Hematopoietic multipotent progenitor cell treated with erythropoietin and hydrocortisone succinate and interleukin-3 and kit ligand, for 15 days (in vitro differentiated cells): ENCODE measurements around the gene ATP6V0C.
A peak's percentile ranks its signal among the peaks of the same experiment; 100 is the strongest.

ENCODE experiments used
- DNase-seq: peaks from one replicate; pipeline ENCODE4 v3.0.0-alpha.2; 2015; ENCODE audit warnings: low spot score

ATP6V0C gene

DNA sequence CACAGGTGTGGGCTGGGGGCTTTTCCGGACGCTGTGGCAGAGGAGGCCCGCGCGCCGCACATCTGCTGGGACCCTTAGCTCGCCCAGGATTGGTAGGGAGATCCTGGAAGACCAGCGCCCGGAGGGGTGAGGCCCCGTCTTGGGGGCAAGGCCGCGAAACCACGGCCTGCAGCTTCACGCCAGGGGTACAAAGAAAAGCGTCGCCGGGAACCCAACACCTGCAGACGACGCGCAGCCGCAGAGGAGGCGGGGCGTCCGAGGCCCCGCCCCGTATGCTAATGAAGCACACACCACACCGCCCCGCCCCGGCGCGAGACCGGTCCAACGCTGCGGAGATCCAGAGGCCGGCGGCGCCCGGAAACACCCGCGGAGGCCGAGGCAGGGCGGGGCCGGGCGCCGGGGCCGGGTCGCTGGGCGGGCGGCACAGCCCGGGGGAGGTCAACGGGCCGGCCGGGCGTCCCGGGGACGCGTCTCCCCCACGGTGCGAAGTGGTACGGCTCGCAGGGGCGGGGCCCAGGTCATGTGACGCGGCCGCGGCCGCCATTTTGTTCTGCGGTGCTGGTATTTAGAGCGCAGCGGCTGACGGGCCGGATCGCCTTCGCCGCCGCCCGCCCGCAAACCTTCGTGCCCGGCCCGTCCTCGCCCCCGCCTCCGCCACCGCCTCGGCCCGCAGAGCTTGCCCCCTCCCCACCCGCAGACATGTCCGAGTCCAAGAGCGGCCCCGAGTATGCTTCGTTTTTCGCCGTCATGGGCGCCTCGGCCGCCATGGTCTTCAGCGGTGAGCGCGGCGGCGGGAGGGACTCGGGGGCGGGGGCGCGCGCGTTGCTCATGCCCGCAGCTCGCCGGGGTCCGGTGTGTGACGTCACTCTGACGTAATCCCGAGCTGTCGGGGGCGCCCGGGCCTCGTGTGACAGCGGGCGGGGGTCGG lies at the start of gene ATP6V0C:
ATP6V0C (plus strand) TSS at position 548 of the 928 bp plus-strand sequence; CDS start at position 700, 152 bp downstream.
- DNase-seq: peak; percentile 93

DNA sequence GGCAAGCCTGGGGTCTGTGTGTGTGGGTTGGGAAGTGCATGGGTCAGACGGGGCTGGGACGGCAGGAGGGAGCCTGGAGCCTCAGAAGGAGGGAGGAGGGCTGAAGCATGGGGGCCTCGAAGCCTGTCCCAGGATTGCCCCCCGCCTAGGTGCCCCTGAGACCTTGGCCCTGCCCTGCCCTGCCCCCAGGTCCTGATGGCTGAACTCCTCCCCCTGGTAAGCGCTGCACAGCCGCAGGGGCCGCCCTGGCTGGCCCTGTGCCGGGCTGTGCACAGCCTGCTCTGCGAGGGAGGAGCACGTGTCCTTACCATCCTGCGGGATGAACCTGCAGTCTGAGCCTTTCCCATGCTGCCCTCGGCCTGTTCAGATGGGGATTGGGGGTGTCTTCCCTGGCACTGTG lies 49.4 kb upstream of the ATP6V0C start:
- DNase-seq: no peak

DNA sequence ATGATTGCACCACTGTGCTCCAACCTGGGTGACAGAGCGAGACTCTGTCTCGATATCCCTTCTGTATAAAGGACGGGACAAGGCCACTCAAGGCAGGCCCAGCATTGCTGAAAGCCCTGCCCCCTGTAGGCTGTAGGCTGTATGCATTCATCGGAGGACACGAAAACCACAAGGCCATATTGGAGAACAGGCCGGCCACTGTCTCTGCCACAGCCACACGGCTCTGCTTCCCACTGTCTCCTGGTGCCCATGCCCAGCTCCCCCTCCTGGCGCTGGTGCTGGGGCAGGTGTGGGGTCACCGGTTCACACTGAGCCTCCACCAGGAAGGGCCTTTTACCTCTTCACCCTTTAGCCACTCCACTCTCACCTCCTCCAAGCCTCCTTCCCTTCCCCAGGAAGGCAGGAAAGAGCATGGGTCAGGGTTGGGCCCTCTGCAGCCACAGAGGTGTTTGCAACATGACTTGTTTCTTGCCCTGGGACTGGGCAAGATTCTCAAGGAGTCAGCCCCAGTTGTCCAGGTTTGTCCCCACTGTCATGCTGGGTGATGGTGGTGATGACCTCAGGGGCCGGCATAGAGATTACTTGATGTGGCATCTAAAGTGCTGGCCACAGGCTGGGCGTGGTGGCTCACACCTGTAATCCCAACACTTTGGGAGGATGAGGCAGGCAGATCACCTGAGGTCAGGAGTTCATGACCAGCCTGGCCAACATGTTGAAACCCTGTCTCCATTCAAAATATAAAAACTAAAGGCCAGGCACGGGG lies 47.9 kb upstream of the ATP6V0C start:
- no peak for DNase-seq

DNA sequence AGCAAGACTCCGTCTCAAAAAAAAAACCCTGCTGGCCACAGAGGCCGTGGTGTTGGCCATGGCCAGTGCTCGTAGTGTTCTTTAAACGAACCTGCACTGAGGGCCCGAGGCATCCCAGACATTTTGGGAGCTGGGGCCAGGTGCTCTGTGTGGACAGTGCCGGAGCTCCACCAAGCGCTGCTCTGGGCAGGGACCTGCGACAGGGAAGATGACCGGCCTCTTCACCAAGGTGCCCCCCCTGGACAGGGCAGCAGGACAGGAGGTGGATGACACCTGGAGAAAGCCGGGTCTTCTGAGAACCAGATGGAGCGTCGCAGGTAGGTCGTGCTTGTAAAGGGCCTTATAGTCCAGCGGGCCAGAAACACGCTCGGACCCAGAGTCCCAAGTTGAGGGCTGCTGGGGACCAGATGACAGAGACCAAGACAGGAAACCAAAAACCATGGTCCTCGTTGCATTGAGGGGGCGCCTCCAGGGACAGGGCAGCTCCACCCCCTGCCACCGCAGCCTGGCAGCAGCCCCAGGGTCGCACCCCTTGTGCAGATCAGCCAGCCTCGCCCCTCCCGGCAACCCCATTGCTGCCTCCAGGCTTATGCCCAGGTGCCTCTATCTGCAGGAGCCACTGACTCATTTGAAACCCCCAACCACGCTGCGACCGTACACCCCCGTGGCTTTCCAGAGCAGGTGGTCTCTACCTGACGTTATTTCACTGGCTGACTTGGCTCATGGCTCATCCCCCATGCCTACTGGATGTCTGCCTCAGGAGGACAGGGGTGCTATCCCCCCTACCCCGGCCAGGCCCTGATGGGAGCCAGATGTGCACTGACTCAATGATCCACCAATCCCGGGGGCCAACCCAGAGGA lies 46.9 kb upstream of the ATP6V0C start:
- DNase-seq: no peak

DNA sequence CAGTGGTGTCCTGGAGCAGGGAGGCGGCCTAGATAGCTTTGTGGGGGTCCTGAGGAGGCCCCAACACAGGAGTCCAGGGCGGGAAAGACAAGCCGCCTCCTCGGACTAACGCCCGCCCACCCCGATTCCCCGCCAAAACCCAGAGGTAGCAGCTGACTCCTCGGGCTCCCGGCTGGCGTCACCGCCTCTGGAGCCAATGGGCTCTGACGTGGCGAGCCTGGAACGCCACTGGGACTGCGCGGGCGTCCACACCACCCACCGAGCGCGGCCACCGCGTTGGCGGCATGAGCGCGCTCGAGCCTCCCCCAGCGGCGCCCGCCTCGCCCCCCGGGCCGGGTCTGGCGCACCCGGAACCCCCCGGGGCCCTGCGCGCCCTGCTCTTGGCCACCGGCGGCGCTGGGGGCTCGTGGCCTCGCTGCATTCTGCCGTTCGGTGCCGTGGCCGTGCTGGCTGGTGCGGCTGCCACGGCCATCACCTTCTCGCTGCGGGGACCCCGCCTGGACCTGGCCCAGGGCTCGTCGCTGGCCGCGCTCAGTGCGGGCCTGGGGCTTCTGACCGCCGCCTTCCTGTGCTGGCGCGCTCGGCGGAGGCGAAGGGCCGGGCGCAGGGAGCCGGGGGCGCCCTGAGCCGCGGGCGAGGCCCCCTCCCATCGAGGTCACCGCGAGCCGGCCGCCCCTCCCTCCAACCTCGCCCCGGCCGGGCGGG lies 46.1 kb upstream of the ATP6V0C start:
- peak; percentile 41 for DNase-seq

DNA sequence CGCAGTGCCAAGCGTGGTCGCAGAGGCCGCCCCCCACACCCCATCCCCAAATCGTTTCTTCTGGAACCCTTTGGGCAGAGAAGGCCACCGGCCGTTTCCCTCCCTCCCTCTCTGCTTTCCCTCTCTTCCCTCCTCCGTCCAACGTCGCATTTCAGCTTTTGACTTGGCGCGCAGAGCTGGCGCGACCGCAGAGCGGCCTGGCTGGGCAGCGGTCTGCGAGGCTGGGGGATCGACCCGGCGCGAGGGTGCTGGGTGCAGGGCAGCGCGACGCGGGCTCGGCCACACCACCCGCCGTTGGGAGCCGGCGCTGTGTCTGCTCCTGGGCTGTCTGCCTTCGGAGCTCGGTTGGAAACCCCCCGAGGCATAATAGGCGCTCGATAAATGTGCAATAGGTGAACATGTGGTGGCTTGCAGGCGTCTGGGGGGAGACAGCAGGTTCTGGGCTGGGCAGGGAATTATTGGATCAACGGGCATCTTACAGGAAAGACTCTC lies 45.5 kb upstream of the ATP6V0C start:
- no peak for DNase-seq

DNA sequence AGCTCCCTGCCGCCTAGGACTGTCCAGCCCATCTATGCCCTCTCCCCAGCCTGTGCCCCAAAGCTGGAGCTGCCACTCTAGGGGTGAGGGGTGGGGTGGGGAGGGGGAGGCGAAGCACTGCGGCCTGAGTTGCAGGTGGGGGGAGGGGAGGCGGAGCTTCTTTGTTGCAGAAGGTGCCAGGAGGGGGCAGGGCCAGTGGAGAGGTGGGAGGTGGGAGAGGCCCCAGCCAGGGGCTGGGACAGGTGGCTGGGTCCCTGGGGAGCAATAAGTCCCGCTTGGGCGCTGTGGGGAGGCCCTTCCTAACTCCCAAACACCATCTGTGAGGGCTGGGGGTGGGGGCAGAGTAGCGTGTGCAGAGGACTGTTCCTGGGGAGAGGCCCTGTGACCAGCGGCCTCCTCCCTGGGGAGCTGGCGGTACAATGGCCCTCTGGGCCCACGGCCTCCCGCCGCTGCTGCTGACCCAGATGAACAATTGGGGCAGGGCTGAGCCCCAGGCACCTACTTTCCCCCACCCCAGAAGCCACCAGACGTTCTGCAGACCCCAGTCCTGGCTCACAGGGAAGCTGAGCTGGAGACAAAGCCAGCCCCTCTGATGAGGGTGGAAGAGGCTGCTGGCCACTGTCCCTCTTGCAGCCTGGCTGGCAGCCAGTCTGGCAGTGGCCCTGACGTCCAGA lies 44.9 kb upstream of the ATP6V0C start:
- DNase-seq: no peak

DNA sequence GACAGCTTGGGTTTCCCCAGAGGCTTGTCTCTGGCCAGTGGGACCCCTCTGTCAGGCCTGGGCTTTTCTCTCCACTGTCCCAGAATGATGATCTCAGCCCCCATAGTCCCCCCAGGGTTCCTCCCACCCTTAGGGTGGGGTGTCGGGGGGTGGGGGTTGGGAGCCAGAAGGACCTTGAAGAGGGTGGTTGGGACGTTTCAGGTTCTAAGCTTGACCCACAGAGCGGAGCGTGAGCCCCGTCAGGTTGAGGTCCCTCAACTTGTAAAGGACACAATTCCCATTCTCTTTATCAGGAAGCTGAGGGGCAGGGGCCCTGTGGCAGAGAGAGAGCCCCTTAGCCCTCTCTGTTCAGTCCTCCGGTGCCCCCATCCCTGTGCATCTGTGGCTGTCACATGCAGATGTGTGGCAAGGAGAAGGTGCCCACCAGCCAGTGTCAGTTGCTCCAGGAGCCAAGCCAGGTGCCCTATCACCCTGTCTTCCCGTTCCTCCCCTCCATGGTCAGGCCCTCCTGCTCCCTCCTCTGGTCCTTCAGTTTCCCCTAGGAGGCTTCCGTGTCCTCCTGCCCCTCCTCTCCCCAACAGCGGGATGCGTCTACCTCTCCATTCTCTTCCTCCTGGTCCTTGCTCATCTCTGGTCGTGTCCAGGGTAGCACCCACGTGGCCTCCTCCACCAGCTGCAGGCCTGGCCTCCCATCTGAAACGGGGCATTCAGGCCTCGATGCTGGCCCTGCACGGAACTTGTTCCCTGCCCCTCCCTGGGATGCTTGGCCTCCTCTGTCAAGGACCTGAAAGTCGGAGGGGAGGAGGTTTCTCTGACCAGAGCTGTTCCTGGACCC lies 44.1 kb upstream of the ATP6V0C start:
- no peak for DNase-seq

DNA sequence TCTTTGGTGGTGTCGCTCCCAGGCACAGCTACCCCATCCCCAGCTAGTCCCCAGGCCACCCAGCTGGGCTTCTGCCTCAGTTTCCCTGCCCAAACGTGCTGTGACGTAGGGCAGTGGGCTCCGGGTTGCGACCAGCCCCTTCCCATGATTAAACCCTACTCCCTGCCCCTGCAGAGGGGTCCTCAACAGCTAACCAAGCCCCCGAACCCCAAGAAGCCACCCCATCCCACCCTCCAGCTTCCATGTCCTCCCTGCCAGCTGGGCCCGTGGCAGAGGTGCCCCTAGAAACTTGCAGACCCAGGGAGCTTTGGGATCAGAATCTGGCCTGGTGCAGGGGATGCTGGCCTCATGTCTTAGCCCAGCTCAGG lies 43.5 kb upstream of the ATP6V0C start:
- no peak for DNase-seq

DNA sequence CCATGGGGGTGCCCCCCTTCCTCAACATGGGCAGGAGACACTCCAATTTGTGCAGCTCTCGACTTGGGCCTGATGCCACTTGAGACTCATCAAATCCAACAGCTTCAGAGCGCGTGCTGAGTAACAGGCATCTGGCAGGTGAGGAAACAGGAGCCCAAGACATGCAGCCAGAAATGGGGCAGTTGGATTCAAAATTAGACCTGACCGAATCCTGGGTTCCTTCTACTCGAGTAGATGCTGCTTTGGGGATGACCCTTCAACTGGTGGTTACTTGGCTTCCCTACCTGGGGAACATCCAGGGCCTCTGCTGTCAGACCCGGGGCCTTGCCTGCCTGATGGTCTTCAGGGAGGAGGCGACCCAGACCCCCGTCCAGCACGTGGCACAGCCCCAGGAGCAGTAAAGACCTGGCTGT lies 43.1 kb upstream of the ATP6V0C start:
- DNase-seq: no peak

DNA sequence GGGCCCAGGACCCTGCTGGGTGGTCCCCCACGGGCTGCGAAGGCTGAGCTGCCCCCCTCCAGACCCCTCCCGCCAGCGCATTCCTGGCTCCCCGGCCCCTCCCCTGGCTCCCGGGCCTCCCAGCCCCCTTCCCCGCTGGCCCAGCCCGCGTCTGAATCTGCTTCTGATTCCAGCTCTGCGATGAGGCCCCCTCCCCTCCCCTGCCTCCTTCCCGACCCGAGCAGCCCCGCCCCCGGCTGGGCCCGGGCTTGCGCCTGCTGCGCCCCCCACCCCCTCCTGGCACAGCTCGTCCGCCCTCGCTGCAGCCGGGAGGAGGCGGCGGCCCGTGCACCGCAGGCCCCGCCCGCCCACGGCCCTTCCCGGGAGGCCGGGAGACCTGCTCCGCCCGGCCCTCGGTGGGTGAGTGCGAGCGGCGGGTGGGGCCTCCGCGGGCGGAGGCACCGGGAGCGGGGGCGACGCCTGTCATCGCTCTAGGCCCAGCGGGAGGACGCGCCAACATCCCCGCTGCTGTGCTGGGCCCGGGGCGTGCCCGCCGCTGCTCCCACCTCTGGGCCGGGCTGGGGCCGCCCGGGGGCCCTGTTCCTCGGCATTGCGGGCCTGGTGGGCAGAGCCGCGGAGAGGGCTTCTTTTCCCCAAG lies 42.6 kb upstream of the ATP6V0C start, which contains the start of gene NTN3:
NTN3 (plus strand) TSS at position 282 of the 637 bp plus-strand sequence. CDS start 405 bp downstream, outside the sequence.
- no peak for DNase-seq

DNA sequence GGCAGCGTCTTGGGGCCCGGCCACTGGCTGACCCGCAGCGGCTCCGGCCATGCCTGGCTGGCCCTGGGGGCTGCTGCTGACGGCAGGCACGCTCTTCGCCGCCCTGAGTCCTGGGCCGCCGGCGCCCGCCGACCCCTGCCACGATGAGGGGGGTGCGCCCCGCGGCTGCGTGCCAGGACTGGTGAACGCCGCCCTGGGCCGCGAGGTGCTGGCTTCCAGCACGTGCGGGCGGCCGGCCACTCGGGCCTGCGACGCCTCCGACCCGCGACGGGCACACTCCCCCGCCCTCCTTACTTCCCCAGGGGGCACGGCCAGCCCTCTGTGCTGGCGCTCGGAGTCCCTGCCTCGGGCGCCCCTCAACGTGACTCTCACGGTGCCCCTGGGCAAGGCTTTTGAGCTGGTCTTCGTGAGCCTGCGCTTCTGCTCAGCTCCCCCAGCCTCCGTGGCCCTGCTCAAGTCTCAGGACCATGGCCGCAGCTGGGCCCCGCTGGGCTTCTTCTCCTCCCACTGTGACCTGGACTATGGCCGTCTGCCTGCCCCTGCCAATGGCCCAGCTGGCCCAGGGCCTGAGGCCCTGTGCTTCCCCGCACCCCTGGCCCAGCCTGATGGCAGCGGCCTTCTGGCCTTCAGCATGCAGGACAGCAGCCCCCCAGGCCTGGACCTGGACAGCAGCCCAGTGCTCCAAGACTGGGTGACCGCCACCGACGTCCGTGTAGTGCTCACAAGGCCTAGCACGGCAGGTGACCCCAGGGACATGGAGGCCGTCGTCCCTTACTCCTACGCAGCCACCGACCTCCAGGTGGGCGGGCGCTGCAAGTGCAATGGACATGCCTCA lies 41.9 kb upstream of the ATP6V0C start:
- DNase-seq: no peak

DNA sequence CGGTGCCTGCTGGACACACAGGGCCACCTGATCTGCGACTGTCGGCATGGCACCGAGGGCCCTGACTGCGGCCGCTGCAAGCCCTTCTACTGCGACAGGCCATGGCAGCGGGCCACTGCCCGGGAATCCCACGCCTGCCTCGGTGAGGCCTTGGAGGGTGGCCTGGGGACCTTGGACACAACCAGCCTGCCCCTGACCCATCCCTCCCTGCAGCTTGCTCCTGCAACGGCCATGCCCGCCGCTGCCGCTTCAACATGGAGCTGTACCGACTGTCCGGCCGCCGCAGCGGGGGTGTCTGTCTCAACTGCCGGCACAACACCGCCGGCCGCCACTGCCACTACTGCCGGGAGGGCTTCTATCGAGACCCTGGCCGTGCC lies 41.3 kb upstream of the ATP6V0C start:
- DNase-seq: no peak

DNA sequence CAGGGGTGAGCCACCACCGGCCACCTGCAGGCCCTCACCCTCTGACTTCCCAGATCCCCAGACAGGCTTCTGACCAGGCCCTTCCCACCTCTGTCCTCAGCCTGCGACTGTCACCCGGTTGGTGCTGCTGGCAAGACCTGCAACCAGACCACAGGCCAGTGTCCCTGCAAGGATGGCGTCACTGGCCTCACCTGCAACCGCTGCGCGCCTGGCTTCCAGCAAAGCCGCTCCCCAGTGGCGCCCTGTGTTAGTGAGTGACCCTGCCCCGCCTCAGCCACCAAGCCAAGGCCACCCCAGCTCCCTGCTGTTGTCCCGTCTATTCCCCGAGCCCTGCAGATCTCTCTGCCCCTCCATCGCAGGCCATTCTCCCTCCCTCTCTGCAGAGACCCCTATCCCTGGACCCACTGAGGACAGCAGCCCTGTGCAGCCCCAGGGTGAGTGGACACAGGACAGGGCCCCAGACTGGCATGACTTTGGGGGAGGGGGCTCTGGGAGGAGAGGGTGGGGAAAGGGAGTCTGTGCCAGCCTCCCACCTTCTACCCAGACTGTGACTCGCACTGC lies 40.8 kb upstream of the ATP6V0C start:
- no peak for DNase-seq

DNA sequence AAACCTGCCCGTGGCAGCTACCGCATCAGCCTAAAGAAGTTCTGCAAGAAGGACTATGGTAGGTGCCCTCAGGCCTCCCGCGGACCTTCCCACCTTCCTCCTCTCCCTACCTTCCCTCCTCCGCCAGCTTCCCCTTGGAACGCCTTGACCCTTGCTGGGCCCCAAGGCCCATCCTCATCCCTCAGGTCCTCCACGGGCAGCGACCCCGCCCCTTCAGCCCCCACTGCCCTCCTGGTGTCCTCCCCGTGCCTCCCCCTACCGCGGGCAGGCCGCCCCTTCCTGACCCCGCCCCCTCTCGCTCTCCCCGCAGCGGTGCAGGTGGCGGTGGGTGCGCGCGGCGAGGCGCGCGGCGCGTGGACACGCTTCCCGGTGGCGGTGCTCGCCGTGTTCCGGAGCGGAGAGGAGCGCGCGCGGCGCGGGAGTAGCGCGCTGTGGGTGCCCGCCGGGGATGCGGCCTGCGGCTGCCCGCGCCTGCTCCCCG lies 40.3 kb upstream of the ATP6V0C start:
- DNase-seq: no peak

DNA sequence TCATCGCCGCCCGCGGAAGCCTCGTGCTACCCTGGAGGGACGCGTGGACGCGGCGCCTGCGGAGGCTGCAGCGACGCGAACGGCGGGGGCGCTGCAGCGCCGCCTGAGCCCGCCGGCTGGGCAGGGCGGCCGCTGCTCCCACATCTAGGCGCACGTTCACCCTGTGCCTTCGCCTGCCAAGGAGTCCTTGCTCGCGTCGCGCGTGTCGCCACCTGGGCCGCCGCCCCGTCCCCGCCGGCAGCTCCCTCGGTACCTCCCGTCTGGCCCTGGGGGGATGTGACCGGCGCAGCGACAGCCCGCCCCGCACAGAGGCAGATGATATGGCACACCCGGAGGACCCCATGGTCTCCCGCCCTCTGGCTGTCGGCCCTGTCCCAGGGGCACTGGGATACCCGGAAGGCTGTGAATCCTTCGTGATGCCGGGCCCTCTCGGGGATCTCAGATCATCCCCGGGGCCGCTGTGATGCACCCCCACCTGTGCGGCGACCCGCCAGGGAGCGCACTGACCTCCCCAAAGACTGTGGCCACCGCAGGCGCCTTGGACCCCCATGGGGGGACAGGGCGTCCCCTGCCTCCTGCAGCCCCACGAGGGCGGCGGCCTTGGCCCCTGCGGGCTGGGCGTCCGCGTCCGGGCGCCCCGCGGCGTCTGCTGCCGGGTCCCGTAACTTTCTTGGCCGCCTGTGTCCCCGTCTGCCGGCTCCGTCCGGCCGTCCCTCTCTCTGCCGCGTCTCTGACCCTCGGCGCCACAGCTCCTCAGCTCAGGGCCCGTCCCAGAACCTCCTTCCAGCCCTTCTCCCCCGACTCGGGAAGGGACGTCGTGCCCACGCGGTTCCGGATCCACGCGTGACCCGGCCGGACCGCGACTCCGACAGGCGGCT lies 39.5 kb upstream of the ATP6V0C start:
- DNase-seq: peak; percentile 75

DNA sequence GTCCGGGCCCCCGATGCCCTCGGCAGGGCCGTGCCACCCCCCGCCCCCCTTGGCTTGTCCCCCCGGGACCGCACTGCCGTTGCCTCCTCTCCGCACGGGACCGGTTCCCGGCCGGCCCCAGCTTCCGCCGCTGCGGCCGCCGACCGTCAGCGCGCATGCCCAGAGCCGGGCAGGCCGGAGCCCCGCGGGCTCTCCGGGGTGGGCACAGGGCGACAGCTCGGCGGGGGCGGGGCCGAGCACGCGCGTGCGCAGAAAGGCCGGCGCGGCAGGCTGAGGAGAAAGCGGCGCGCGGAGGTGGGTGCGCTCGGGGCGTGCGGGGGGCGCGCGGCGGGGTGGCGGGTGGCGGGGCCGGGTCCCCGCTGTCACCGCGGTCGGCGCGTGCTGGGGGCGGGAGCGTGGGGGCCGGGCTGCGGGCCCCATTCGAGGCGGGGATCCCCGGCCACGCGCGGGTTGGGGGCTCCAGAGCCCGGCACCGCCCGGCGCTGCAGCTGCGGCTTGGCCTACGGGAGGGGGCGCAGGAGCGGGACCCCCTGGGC lies 38.8 kb upstream of the ATP6V0C start, which contains the start of gene TBC1D24:
TBC1D24 (plus strand) TSS at position 251 of the 536 bp plus-strand sequence. CDS start 21,022 bp downstream, outside the sequence.
- DNase-seq: peak; percentile 82
